HG03025 (cell line): Measurements from ENCODE around the gene TRIM47.
"Not testable (repeated sequence)": the region's sequence is repeated elsewhere in the genome, so short reads cannot be mapped to it uniquely, and the experiment has no call there.

Source experiments
- ATAC-seq: cut with Tn5 transposase; IDR thresholded peaks from one replicate; pipeline ENCODE4 v1.9.1; 2021; ENCODE audit warnings: mild to moderate bottlenecking, moderate library complexity; ENCODE audit not compliant: unreplicated experiment, low FRiP score

Gene TRIM47

GRCh38 chr17:75872434-75873351 lies 5.7 kb downstream of the TRIM47 start:
- ATAC-seq = no peak

- ATAC-seq = not testable (repeated sequence)
Observed at GRCh38 chr17:75870228-75870627, 8.2 kb downstream of the TRIM47 start.

GRCh38 chr17:75869282-75870141 lies 8.9 kb downstream of the TRIM47 start:
- ATAC-seq = no peak

- ATAC-seq = not testable (repeated sequence)
Observed at GRCh38 chr17:75868730-75869281, 9.6 kb downstream of the TRIM47 start.

GRCh38 chr17:75865404-75866188 lies 12.8 kb downstream of the TRIM47 start:
- not testable (repeated sequence) for ATAC-seq

GRCh38 chr17:75864887-75865286 lies 13.5 kb downstream of the TRIM47 start:
- ATAC-seq = not testable (repeated sequence)

GRCh38 chr17:75864448-75864871 lies 13.9 kb downstream of the TRIM47 start:
- ATAC-seq = peak; percentile 75

GRCh38 chr17:75861927-75862317 lies 16.5 kb downstream of the TRIM47 start:
- ATAC-seq = no peak

- not testable (repeated sequence) for ATAC-seq
Observed at GRCh38 chr17:75859358-75859757, 19.0 kb downstream of the TRIM47 start.

- no peak for ATAC-seq
Observed at GRCh38 chr17:75856062-75856756, 22.2 kb downstream of the TRIM47 start.

GRCh38 chr17:75855310-75856061 lies 22.9 kb downstream of the TRIM47 start, which contains the start of gene WBP2:
Gene WBP2 (minus strand): TSS chr17:75855335. CDS start chr17:75855297, 38 bp downstream.
- ATAC-seq = peak; percentile 82

GRCh38 chr17:75854881-75855309 lies 23.5 kb downstream of the TRIM47 start:
- ATAC-seq = no peak

- no peak for ATAC-seq
Observed at GRCh38 chr17:75854101-75854748, 24.2 kb downstream of the TRIM47 start.

- ATAC-seq = no peak
Observed at GRCh38 chr17:75853433-75853832, 24.9 kb downstream of the TRIM47 start.

- ATAC-seq = not testable (repeated sequence)
Observed at GRCh38 chr17:75851693-75851991, 26.7 kb downstream of the TRIM47 start.

- no peak for ATAC-seq
Observed at GRCh38 chr17:75850928-75851692, 27.3 kb downstream of the TRIM47 start.

GRCh38 chr17:75849724-75850123 lies 28.7 kb downstream of the TRIM47 start:
- ATAC-seq = no peak

GRCh38 chr17:75849279-75849646 lies 29.1 kb downstream of the TRIM47 start:
- no peak for ATAC-seq
